Renal cortex interstitium (tissue), 15 donors: Measurements from ENCODE around the gene DNM3. TPM values are rescaled to one million over a fixed set of nuclear protein-coding genes. Genes with fewer than 3 reads are reported as not detected.
"Not testable (repeated sequence)": the region's sequence is repeated elsewhere in the genome, so short reads cannot be mapped to it uniquely, and the experiment has no call there.

Experiments
- DNase-seq, 11 donors: peaks; one replicate each; pipeline ENCODE4 v3.0.0-alpha.2; 2013; ENCODE audit warnings: low read depth in 9 of 11, low spot score in 4 of 11; ENCODE audit errors: extremely low read depth in 1 of 11
- long read RNA-seq, 16 experiments: transcript quantifications; one replicate each; lab custom pipeline, GENCODE V29; 2026
- polyA plus RNA-seq, 3 donors: library from polyadenylated mRNA; unstranded; fragments of 120-200 nt; gene quantifications; one replicate each; pipeline ENCODE4 v1.2.1, GENCODE V29; 2013; ENCODE audit not compliant: insufficient read length in 3 of 3

The DNM3 gene
- 1 to 10 TPM; 4.2 to 5.2 (median 4.8) TPM for polyA plus RNA-seq
- long read RNA-seq, donor 1, partial matches to known transcripts, result 38 of 43 reads
- long read RNA-seq, donor 1, other reads (novel, unspliced or antisense), result 5 of 43 reads
- long read RNA-seq, donor 2, result 0 reads
- long read RNA-seq, donor 3, partial matches to known transcripts, result 27 of 42 reads
- long read RNA-seq, donor 3, other reads (novel, unspliced or antisense), result 15 of 42 reads
- long read RNA-seq, donor 4, result 0 reads
- long read RNA-seq, donor 5, result 0 reads
- long read RNA-seq, donor 6, result 0 reads
- long read RNA-seq, donor 7, result 0 reads
- long read RNA-seq, donor 8, partial matches to known transcripts, result 94 of 111 reads
- long read RNA-seq, donor 8, other reads (novel, unspliced or antisense), result 17 of 111 reads
- long read RNA-seq, donor 9, partial matches to known transcripts, result 22 of 41 reads
- long read RNA-seq, donor 9, other reads (novel, unspliced or antisense), result 19 of 41 reads
- long read RNA-seq, donor 10, result 0 reads
- long read RNA-seq, donor 11, result 0 reads
- long read RNA-seq, donor 12, result 0 reads
- long read RNA-seq, donor 13, partial matches to known transcripts, result 65 of 112 reads
- long read RNA-seq, donor 13, other reads (novel, unspliced or antisense), result 47 of 112 reads
- long read RNA-seq, donor 14, result 0 reads
- long read RNA-seq, donor 15, result 0 reads
- long read RNA-seq, donor 16, result 0 reads

- peak; percentile 48 to 76 (median 68) for DNase-seq
These were observed at the start of gene DNM3 for GRCh38 chr1:171841050-171841910. Gene DNM3 (plus strand): TSS chr1:171841498. CDS start chr1:171841657, 159 bp downstream.

DNA sequence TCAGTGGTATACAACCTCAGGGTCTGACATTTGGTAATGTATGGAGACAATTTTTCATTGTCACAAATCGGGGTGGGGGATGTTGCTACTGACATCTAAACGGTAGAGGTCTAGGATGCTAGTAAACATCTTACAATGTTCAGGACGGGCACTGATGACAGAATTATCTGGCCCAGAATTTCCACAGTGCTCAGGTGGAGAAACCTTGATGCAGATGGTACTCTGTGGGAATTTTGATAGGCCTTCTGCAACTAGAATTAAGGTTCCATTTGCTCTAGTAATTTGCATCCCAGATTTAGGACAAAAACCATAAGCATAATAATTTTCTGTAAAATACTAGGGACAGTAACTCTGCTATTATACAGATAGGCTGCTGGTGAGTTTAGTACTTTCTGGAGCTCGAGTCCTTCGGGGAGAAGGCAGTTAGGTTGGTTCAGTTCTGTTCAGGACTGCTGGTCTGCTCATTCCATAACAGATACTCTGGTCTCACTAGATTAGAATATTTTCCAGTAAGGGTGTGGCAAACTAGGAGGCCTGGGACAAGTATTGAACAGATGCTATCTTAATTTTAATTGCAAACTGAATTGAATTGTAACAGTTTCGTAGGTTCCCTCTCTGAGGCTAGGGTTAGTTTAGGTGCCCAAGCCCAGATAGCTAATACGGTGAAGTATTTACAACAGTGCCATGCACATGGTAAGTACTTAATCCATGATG, 48.5 kb upstream of the DNM3 start:
- DNase-seq, result no peak

DNA sequence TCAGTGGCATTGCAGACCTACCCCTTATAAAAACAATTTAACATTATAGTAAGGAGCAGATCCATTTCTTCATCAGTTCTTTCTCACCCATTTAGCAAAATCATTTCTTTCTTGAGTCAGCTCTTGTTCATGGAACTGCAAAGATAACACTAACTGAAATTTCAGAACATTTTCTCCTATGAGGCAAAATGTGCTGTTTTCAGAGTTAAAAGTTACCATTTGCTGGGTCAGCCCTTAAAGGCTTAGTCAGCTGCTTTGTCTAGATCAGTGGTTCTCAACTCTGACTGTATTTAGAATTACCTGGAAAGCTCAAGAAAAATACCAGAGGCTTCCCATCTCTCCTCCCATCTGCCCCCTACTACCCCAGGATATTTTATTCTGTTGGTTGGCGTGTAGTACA, 47.7 kb upstream of the DNM3 start:
- DNase-seq, result no peak

DNA sequence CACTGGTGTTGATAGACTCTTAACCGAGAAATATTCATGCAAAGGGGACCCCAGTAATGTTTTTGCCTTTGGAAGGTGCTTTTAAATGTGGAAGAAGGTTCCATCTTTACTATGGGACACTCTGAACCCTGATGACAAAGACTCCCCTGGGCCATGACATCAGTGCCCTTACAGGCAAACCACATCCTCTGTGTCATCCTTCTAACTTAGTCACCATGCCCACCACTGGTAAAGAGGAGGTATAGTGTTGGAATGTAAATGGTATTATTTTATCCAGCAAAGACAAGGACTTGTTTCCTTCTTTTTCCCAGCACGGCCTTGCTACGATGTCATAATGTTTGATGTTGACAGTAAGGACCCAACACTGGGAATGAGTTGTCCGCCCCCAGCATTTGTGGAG, 47.2 kb upstream of the DNM3 start:
- DNase-seq, result no peak

- no peak for DNase-seq
These were observed 44.7 kb upstream of the DNM3 start for GRCh38 chr1:171796592-171796991.

GRCh38 chr1:171798311-171798710, 43.0 kb upstream of the DNM3 start:
- no peak for DNase-seq

- DNase-seq, result no peak
These were observed 42.5 kb upstream of the DNM3 start for GRCh38 chr1:171798765-171799164.

DNA sequence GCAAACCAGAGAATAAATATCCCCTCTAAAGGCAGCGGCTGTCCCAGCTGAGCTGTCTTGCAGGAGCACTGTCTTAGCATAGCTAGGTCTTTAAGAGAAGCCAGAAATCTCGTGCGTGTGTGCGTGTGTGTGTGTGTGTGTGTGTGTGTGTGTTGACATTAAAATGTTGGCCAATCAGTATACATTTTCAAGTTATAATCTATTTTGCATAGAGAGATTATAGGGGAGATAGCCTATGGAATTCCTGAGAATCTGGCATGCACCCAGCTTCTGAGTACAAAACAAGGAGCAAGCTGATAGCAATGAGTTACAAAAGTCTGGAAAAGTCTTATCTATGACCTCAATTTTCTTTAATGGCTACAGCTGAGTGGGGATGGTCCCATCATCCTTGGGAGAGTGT, 42.1 kb upstream of the DNM3 start:
- DNase-seq, result peak in 2 of 11 donors; percentile 6 to 14

GRCh38 chr1:171799698-171800097, 41.6 kb upstream of the DNM3 start:
- DNase-seq, result not testable (repeated sequence)

DNA sequence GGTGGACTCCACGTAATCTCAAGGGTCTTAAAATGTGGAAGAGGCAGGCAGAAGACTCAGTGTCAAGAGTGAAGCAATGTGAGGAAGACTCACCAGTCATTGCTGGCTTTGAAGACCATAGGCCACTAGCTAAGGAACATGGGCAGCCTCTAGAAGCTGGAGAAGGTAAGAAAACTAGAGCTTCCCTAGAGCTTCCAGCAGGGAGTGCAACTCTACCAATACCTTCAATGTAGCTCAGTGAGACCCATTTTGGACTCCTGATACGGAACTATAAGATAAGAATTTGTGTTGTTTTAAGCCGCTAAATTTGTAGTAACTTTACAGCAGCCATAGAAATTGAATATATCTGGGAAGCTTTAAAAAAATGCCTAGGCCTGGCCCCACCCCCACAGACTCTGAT, 41.0 kb upstream of the DNM3 start:
- no peak for DNase-seq

- no peak for DNase-seq
These were observed 40.4 kb upstream of the DNM3 start for GRCh38 chr1:171800851-171801250.

GRCh38 chr1:171801487-171801891, 39.8 kb upstream of the DNM3 start:
- peak in 8 of 11 donors; percentile 22 to 67 (median 36) for DNase-seq

DNA sequence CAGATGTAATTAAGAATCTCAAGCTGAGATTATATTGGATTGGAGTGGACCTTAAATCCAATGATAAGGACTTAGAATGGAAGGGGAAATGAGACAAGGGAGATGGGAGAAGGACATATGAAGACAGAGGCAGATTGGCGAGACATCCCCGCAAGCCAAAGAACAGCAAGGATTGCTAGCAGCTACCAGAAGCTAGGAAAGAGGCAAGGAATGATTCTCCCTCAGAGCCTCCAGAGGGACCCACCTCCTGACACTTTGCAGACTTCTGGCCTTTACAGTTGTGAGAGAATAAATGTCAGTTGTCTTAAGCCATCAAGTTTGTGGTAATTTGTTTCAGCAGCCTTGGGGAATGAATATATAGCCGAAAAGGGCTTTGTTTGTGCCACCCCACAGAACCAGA, 39.1 kb upstream of the DNM3 start:
- DNase-seq, result no peak

DNA sequence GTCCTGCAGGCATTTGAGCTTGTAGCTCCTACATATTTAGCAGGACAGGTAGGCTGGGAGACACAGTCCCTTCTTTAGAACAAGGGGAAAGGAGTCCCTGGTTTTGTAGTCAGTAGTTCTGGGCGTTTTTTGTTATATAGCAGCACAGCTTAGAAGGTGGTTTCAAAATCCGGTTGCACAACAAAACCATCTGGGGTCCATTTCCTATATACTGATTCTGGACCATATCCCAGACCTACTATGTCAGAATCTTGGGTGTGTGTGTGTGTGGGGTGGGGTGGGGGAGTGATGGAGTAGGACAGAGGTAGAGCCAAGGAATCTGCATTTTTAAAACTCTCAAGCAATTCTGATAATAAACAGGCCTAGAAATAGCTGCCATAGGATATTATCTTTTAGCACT, 38.3 kb upstream of the DNM3 start:
- no peak for DNase-seq

- no peak for DNase-seq
These were observed 37.8 kb upstream of the DNM3 start for GRCh38 chr1:171803461-171804022.

- no peak for DNase-seq
These were observed 35.7 kb upstream of the DNM3 start for GRCh38 chr1:171805395-171806115.

DNA sequence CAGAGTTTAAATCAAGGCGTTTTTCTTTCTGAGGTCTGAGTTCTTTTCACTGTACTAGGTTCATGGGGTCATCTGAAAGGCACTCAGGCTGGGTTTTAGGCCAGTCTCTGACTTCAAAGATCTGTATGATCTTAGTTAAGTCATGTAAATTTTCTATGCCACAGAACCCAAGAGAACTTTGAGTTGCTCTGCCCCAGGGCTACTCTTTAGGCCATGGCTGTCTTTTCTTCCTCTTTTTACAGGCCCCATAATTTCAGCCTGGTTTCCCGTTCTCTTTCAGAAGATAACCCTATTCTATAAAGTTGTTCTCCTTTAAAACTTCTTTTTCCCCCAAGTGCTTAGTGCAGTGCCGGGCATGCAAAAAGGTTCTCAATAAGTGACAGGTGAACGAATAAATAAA, 33.7 kb upstream of the DNM3 start:
- no peak for DNase-seq

DNA sequence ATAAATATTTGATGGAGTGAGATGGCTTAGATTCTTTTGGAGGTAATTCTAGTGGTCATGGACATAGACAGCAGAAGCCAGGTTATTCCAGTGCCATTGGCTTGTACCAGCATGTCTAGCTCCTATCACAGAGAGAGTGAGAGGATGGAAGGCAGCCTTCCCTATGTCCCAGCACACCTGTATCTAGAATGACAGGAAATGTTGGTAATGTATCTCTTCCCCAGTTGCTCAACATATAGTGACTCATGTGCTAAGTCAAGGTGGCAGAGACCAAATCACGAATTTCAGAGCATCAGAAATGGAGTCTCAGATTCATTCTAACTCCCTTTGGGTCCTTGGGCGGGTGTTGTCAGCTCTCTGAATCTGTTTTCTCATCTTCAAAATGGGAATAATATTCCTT, 31.5 kb upstream of the DNM3 start:
- no peak for DNase-seq
